HEK293T (cell line): Measurements from ENCODE around the gene BLOC1S1.

Source experiments
- BHLHE40 ChIP-seq: fragments of 450-650 bp; IDR thresholded peaks from 2 replicates; pipeline ENCODE4 v1.6.1; 2016; ENCODE audit warnings: mild to moderate bottlenecking, moderate library complexity, borderline replicate concordance
- ELF4 ChIP-seq: fragments of 450-650 bp; IDR thresholded peaks from 2 replicates; pipeline ENCODE4 v1.6.1; 2017; ENCODE audit warnings: antibody characterized with exemption
- FOXA1 ChIP-seq: fragments of 450-650 bp; IDR thresholded peaks from 2 replicates; pipeline ENCODE4 v1.6.1; 2016; ENCODE audit warnings: mild to moderate bottlenecking
- FOXK2 ChIP-seq: fragments of 450-650 bp; IDR thresholded peaks from 2 replicates; pipeline ENCODE4 v1.6.1; 2016; ENCODE audit warnings: mild to moderate bottlenecking
- FOXM1 ChIP-seq: fragments of 450-650 bp; IDR thresholded peaks from 2 replicates; pipeline ENCODE4 v1.6.1; 2017; ENCODE audit warnings: mild to moderate bottlenecking, borderline replicate concordance
- HDGF ChIP-seq: fragments of 450-650 bp; IDR thresholded peaks from 2 replicates; pipeline ENCODE4 v1.6.1; 2017; ENCODE audit warnings: antibody characterized with exemption, borderline replicate concordance
- L3MBTL2 ChIP-seq: fragments of 450-650 bp; conservative IDR thresholded peaks from 2 replicates; pipeline ENCODE4 v1.6.1; 2016; ENCODE audit warnings: mild to moderate bottlenecking
- LEF1 ChIP-seq: fragments of 450-650 bp; IDR thresholded peaks from 2 replicates; pipeline ENCODE4 v1.6.1; 2017; ENCODE audit warnings: mild to moderate bottlenecking, borderline replicate concordance
- NFRKB ChIP-seq: fragments of 450-650 bp; IDR thresholded peaks from 2 replicates; pipeline ENCODE4 v1.6.1; 2016; ENCODE audit warnings: mild to moderate bottlenecking, moderate library complexity
- SP1 ChIP-seq: fragments of 450-650 bp; IDR thresholded peaks from 2 replicates; pipeline ENCODE4 v1.6.1; 2017
- SUZ12 ChIP-seq: fragments of 450-650 bp; IDR thresholded peaks from 2 replicates; pipeline ENCODE4 v1.6.1; 2016; ENCODE audit warnings: mild to moderate bottlenecking
- TARDBP ChIP-seq: fragments of 450-650 bp; IDR thresholded peaks from 2 replicates; pipeline ENCODE4 v1.6.1; 2016
- ZNF384 ChIP-seq: fragments of 450-650 bp; IDR thresholded peaks from 2 replicates; pipeline ENCODE4 v1.6.1; 2016
- TF ChIP-seq, protein P1 (sequence below): fragments of 450-650 bp; IDR thresholded peaks from 2 replicates; pipeline ENCODE4 v1.6.1; 2016

DNA sequence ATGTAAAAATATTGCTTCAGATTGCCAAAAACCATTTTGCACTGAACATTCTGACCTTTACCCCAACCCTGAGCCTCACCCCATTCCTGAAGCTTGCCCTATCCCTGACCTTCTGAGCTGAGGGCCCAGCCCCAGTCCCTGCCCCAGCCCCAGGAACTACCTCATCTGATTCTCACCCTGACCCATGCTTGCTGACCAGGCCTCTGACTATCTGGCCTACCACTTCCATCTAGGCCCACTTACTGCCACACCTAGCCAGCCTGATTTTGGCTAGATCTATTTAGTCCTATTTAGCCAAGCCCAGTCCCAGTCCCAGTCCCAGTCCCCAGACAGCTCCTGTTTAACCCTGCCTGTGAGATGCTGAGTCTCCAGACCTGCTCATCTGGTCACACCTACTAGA, 45.6 kb upstream of the BLOC1S1 start:
- TF ChIP-seq HDGF (no peak), ELF4 (no peak), SUZ12 (no peak), FOXK2 (no peak), ZNF384 (no peak), SP1 (no peak), LEF1 (no peak), NFRKB (no peak), FOXM1 (no peak), L3MBTL2 (no peak), FOXA1 (no peak), BHLHE40 (no peak), TARDBP (no peak)
- TF ChIP-seq, protein P1, sequence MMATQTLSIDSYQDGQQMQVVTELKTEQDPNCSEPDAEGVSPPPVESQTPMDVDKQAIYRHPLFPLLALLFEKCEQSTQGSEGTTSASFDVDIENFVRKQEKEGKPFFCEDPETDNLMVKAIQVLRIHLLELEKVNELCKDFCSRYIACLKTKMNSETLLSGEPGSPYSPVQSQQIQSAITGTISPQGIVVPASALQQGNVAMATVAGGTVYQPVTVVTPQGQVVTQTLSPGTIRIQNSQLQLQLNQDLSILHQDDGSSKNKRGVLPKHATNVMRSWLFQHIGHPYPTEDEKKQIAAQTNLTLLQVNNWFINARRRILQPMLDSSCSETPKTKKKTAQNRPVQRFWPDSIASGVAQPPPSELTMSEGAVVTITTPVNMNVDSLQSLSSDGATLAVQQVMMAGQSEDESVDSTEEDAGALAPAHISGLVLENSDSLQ = no peak
